SU-DHL-6 (cell line): ENCODE measurements around the gene IGSF3.
"Not testable (repeated sequence)": the region's sequence is repeated elsewhere in the genome, so short reads cannot be mapped to it uniquely, and the experiment has no call there.

Source experiments
- EZH2phosphoT487 ChIP-seq: fragments of 200-600 bp; sonication (generic), shearing (Covaris generic); conservative IDR thresholded peaks from 2 replicates; pipeline ENCODE4 v1.6.1; 2018; ENCODE audit warnings: mild to moderate bottlenecking, antibody characterized with exemption, low read length, moderate library complexity, mixed read lengths
- TF ChIP-seq, protein P1 (sequence below): fragments of 200-600 bp; sonication (generic); IDR thresholded peaks from one replicate; pipeline ENCODE4 v1.5.1; 2017; ENCODE audit warnings: antibody characterized with exemption, mild to moderate bottlenecking, low read length, moderate library complexity; ENCODE audit not compliant: insufficient read depth, poor library complexity, severe bottlenecking

DNA sequence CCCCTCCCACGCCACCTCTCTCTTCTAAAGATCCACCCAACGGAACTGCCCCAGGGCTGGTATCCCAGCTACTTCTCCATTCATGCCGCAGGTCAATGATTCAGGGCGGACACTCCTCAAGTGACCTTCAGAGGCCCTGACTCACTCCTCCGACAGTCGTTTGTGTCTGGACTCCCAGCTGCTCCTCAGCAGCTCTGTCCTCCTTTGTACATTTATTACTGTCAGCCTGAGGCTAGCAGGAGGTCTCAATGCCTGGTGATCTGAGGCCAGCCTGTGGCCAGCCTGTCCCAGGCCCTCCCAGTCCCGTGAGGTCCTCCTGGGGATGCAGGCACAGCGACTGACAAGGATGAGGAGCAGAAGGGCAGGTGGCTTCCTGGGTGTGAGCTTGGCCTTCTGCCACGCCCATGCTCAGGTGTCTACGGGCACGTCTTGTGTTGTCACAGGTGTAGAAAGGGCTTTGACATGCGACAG lies 24.2 kb downstream of the IGSF3 start:
- TF ChIP-seq, protein P1, sequence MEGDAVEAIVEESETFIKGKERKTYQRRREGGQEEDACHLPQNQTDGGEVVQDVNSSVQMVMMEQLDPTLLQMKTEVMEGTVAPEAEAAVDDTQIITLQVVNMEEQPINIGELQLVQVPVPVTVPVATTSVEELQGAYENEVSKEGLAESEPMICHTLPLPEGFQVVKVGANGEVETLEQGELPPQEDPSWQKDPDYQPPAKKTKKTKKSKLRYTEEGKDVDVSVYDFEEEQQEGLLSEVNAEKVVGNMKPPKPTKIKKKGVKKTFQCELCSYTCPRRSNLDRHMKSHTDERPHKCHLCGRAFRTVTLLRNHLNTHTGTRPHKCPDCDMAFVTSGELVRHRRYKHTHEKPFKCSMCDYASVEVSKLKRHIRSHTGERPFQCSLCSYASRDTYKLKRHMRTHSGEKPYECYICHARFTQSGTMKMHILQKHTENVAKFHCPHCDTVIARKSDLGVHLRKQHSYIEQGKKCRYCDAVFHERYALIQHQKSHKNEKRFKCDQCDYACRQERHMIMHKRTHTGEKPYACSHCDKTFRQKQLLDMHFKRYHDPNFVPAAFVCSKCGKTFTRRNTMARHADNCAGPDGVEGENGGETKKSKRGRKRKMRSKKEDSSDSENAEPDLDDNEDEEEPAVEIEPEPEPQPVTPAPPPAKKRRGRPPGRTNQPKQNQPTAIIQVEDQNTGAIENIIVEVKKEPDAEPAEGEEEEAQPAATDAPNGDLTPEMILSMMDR: not testable (repeated sequence)
- not testable (repeated sequence) for TF ChIP-seq EZH2phosphoT487
